Muscle of back (tissue), 11 donors: ENCODE data around the gene TIAM1. TPM values are rescaled to one million over a fixed set of nuclear protein-coding genes. Genes with fewer than 3 reads are reported as not detected.

Experiments used
- DNase-seq, 3 donors: peaks; one replicate each; pipeline versions ENCODE4 v3.0.0 to v3.0.0-alpha.2; 2013
- polyA plus RNA-seq, 10 donors: library from polyadenylated mRNA; unstranded; fragments of 120-200 nt; gene quantifications; one replicate each; pipeline ENCODE4 v1.2.1, GENCODE V29; 2013; ENCODE audit not compliant: insufficient read length in 10 of 10

Gene TIAM1
- polyA plus RNA-seq, 10 donors = 8.6 to 23.1 (median 12.9) TPM

DNA sequence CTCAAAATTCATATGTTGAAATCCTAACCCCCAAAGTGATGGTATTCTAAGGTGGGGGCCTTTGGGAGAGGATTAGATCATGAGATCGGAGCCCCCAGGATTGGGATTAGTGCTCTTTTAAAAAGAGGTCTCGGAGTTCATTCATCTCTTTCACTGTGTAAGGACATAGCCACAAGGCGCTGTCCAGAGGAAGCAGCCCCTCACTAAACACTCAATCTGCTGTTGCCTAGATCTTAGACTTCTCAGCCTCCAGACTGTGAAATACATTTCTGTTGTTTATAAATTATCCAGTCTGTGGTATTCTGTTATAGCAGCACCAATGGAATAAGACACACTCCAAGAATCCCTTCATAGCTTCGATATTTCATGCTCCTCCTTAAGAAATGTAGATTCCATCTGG is 12.4 kb upstream of the TIAM1 start:
- DNase-seq = no peak

DNA sequence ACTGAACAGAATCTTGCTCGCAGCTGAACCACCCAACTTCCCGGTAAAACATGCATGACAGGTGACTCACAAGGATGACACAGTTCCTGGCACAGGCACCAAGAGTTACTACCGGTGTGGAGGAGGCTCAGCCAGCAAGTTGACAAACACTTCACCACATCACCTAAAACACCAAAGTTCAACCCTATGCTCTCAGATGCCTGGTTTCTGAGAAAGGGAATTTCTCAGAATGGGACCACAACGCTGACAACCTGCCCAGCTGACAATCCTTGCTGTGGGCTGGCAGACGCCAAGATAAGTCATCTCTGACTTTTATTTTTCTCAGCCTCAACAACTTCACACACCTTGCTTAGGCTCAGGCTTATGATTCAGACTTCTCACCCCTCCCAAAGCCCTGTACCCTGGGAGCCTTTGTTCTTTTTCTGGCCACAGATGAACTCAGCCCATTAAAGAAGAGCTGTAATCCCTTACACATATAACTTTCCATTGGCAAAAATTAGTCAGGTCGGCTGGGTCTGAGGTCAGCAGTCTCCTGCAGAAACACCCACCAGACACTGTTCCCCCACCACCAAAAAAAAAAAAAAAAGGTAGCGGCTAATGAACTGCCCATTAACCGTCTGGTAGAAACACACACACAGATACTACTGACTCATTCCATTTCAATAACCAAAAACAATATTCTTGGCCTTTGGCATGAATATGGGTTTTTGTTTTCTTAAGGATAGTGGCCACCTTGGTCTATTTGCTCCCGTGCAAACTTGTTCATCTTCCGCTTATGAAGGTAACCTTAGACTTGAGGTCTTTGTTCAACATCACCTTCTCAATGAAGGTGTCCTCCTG is 10.8 kb upstream of the TIAM1 start:
- peak in 1 of 3 donors; percentile 46 for DNase-seq

DNA sequence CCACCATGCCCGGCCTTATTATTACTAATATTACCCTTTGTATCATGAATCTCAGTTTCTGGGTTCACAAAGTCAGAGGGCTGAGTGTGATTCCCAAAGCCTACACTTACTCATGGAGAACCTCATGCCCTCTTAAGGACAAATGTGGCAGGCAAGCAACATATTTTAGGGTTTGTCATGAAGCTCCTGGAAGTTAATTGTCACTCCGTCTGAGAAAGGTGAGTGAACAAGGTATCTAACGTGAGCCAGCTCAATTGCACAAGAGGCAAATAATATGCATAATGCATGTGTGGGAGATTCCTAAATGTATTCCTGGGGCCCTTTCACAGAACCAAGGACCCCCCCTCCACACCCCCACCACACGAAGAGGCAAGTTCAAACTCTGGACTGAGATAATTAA is 10.1 kb upstream of the TIAM1 start:
- no peak for DNase-seq

DNA sequence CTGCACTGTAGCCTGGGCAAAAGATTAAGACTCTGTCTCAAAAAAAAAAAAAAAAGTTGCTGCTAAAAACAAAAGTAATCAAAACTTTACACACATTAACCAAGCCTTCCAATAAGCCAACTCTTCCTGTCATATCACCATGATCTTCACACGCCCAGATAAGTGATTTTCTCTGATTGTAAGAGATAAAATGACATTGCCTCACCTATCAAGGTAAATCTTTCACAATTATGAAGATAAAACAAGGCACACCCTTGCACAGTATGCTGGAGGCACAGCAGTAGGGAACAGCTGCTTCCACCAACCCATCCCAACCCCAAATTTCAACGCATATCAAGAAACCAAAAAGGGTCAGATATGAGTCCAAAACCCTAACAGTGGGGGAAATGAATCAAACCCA is 8.8 kb upstream of the TIAM1 start:
- no peak for DNase-seq

DNA sequence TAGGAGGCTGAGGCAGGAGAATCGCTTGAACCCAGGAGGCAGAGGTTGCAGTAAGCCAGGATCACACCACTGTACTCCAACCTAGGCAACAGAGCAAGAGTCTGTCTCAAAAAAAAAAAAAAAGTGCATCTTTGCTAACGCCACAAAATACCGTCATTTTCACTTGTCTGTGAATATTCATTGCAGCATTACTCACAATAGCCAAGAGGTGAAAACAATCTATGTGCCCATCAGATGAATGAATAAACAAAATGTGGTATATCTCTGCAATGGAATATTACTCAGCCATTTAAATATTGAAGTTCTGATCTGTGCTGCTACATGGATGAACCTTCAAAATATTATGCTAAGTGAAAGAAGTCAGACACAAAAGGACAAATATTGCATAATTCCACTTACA is 7.9 kb upstream of the TIAM1 start:
- DNase-seq = no peak

DNA sequence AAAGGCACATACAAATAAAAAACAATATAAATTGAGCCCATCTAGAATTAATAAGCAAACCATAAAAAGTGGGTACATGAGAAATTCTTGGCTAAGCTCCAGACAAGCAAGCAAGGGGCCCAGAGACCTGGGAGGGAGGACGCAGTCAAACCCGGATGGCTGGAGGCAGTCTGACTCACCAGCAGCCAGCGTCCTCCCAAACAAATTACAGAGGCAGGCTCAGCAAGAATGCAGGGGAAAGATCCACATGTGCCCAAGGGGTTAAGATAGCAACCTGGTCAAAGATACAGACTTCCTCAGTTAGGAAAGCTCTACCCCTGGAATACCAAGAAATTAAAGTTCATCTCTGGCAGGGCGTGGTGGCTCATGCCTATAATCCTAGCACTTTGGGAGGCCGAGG is 7.4 kb upstream of the TIAM1 start:
- DNase-seq = no peak

DNA sequence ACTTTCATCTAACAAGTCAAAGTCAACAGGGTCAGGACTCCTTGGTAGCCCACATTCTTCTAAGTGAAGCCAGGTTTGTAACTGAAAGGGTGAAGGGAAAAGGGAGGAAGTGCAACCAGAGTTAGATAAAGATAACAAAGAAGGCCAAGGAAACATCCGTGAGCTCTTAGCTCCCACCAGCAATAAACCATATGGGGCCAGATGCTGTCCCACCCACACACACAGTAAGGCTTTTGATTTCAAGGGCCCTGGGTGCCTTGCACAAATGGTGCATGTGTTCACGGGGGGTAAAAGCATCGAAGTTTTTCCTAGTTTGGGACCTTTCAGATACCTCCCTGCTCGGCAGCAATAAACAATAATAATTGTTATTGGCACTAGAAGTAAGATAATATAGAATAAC is 5.1 kb upstream of the TIAM1 start:
- DNase-seq = no peak

DNA sequence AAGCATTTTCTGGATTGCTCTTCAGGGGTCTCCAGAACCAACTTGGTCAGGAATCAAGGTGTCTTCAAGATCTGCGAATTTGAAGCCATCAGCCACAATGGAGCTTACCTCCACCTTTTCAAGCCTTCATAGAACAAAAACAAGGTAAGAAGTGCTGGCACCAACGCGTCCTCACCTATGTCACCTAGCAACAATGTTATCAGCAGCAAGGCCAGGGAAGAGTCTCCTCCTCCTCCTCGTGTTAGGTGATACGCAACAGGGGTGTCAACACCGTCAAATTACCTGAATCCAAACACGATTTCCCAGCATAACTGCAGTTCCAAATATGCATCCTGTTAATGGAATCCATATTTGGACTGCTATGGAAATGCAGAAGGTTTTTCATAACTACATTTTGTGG is 4.1 kb upstream of the TIAM1 start:
- no peak for DNase-seq

DNA sequence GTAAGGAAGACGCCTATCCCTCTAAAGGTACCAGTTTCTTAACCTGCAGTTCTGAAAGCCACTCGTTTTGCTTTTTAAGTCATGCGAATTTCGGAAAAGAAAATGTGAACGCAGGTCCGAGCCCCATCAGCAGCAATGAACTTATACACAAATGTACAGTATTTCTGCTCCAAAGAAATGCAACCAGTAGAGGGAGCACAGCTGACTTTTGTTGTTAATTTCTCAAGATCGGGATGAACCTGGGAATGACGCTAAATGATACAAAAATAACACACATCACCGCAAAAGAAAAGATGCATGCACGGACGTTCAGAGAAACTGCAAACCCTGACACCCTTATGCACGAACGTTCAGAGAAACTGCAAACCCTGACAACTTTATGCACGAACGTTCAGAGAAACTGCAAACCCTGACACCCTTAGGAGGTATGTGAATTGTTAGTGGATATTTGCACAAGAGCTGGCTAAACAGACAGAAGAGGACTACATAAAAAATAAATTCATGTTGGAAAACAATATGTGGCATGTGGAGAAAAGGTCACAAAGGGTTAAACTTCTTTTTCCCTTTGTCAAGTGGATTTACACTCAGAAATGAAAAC is 3.5 kb upstream of the TIAM1 start:
- peak; percentile 29 to 77 (median 51) for DNase-seq

DNA sequence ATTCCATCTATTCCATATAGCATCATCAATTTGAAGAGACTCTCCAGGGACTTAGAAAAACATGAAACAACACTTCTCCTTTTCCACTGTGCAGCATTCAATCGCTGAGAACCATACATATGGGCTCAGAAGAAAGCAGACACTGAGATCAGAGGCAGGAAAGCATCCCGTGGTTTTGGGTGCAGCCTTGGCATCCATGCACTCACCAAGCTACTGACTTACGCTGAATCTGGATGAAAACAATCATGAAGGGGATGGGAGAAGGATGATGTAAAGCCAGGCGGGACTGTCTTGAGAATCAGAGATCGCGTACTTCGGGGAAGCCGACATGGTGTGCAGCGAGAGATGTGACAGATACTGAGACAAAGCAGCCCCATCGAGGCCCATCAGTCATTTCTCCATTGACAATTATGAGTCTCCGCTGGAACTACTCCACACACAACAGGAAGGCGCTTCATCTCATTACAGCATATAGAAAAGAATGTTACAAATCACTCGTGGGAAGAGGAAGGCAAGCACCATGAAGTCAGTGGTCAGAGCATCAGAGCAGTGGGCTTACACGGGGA is 2.3 kb upstream of the TIAM1 start:
- DNase-seq = no peak

DNA sequence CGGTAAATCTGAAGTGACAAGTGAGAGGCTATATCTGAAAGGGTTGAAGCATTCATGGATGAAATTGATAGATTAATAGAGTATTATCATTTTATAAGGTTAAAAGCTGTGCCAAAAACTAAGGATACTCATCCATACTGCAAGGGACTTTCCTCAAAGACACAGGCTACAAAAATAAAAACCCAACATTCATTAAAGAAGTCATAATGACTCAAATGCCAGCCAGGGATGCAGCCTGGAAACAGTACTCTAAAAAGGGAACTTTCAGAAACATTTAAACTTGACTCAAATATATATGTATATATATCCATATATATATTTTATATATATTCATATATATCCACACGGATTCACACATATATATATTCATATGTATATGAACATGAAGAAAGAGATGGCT is 1.1 kb upstream of the TIAM1 start:
- no peak for DNase-seq

DNA sequence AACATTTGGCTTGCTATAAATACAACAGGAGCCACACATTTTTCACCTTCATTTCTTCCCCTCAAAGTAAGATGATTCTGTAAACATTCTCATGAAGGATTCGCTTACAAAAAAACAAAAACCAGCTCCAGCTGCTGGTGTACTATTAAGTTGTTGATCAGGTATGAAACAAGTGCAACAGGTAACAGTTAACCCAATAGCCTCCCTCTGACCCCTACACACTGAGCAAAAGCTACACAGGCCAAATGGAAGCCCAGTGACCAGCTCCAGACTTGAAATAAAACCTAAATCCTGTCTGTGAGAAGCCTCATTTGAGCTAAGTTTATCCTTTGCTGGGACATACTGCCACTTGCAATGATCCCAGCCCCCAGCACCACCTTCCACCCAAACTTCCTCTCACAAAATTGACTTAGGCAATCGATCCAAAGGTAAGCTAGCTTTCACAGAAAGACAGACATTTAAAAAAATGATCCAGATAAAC is 991 bp downstream of the TIAM1 start:
- no peak for DNase-seq

DNA sequence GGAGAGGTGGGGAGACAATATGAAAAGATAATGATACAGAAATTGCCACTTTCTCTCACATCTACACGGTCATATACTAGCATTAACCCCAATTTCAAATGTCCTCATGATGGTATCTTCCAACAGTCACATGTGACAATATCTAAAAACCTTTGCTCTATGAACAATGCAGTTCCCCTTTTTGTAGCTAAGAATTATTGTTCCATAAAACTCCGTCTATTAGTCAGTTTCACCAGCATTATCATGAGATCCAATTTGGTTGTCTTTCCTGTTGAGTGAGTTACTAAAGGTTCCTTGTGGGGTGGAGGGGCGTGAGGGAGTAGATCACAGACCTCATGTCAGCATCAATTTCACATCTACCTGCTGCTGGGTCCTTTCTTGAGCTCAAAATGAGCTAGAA is 1.7 kb downstream of the TIAM1 start:
- DNase-seq = no peak

DNA sequence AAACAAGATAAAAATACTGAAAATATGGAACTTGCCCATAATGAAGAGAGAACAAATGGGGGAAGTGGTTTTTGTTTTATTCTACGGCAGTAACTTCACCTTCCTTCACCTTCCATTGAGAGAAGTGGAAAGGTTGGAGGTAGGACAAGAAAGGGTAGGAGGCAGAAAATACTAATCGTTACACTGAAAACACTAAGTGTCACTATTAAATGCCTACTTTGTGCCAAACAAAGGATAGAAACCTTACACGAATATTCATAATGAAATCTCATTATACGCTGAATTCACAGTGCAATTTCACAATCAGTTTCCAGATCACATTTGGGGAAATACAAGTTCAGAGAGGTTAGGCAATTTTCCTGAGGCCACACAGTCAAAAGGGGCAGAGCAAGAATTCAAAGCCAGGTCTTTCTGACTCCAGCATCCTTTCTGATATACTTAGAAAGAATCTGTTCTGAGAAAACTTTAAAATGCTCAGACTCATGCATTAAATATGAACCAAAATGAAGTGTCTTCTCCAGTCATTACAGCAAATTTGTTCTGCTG is 3.0 kb downstream of the TIAM1 start:
- DNase-seq = no peak

DNA sequence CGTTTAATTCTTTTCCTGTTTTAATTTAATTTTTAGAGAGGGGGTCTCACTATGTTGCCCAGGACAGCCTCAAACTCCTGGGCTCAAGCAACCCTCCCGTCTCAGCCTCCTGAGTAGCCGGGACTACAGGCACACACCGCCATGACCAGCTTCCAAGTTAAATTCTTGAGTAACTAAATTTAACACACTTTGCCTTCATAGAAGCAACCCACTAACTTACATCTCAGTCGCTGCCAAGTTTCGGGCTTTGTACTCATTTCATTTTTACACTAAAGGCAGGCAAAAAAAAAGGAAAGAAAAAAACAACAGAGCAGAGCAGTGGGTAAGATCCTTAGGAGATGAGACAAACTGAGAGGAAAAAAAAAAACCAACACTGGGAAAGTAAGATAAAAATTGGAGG is 3.5 kb downstream of the TIAM1 start:
- no peak for DNase-seq

DNA sequence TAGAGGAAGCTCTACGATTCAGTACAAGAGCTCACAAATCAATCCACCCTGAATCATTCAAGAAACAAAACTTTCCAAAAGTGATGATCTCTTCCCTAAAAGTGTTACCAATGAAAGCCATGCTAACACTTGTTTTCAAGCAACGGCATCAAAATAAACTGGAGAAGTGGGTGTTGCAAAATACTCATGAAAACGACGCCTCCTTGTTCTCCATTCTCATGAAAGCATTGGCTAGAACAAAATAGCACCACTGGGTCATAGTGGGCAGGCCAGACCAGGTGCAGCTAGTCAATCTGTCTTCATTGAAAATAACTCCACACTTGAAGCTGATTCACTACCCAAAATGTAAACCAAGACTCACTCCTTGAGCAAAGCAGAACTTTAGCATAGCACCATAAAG is 4.3 kb downstream of the TIAM1 start:
- DNase-seq = no peak

DNA sequence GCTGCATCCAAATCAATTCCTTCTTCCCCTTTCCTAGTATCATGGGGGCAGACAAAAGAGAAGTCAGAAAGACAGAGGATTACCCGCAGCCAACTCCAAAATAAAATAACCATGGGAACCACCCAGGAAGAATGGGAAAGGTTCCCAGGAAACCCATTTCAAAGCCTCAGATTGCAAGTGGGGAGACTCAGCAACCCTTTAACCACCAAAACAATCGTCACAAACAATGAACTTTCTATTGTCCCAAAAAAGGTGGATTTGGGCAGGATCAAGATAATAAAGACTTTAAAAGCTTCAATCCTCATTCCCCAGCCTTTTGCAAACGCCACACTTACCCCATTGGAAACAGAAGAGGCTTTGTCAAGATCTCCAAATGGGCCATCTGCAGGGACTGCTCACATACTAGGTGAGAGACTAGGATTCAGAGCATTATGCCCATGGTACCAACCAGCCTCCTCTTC is 5.1 kb downstream of the TIAM1 start:
- no peak for DNase-seq

DNA sequence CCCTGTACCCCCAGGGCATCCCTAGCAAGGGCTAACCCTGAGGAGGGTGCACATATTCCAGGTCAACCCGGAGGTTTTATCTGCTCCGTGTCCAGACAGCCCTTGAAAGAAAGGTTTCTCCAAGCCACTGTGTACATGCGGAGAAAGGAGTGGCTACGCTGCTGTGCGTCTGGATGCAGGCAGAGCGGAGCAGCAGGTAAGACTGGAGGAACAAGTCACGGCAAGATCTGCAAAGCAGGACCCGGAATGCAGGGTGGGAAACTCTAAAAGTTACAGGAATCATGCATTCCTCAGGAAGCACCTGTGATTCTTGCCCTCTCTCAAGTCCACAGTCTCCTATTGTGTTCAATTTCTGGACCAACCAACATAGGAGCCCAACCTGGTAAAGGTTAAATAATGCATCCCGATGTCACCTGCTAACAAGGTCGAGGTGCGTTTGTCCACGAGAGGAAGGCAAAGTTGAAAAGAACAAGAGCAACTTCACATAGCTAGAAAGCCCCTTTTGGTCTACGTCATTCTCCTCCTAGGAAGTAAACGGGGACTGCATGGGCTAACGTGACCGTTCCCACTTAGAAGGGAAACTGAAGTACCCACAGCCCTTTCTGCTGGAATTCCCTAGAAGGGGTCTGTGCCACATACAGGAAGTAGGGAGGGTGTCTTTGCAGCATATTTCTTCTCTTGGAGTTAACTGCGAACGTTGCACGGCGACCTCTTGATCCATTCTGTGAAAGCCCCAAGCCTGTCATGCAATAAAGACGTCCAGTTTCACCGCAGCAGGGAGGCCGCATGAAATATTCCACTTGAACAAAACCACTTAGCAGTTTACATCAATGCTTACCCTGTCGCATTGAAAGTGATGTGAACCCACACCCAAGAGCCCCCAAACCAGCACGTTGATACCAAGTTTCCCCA is 5.8 kb downstream of the TIAM1 start:
- no peak for DNase-seq

DNA sequence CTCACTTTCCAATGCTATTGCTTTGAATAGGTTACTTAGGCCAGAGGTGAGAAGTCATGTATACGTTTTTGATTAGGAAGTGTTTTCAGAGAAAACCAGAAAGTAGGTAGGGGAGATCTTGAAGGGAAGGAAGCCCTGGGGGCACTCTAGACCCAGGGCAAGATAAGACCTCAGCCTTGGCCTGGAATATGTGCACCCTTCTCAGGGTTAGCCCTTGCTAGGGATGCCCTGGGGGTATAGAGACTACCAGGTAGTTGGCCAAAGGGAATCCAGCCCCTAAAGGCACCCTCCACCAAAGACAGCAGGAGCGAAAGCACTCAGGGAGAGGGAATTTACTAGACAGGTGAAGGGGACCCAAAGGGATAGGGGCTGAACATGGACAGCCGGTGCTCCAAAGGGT is 7.0 kb downstream of the TIAM1 start:
- no peak for DNase-seq

DNA sequence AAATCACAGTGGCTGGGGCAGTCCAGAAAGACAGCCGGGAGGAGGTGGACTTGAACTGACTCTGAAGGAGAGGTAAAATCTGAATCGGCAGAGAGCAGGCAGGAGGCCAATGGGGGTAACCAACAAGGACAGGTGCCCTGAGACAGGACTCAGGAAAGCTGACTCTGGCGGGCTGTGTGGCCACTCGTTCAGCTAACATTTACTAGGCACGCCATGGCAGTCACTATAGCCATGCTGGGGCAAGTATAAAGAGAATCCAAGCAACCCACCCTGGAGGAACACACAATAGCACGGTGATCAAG is 7.4 kb downstream of the TIAM1 start:
- no peak for DNase-seq

DNA sequence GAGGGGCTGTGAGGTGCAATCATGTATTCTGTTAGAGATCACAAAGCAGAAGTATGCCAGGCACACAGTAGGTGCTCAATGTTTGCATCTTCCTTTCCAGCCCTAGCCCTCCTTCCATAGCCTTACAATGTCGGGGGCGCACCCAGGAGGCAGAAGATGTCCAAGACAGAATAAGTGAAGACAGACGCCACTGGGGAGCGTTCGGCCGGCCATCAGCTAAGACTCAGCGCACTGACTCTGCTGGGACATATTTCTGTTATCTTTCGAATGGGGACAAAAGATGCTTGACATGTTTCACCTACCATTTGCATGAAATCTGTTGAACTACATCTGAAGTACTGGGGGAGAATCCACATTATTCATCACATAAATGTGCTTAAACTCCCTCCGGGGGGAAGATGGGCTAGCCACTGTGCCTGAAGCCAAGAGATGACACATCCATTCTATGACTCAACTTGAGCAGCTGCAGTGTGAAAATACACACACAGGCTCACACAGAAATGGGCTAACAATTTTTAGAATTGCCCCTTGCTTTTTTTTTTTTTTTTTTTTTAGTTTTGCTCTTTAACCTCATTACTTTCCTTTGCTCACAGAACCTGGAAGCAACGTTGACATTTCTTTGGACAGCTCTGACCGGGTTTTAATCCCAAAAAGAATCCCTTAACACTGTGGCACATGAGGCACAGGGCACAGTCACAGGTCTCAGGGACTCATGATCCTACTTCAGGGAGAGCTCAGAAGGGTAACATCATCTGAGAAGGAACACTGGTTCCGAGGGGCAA is 7.9 kb downstream of the TIAM1 start:
- DNase-seq = peak; percentile 80 to 92 (median 89)
